ENCODE results near the gene RAB2B. TPM values are rescaled to one million over a fixed set of nuclear protein-coding genes. Genes with fewer than 3 reads are reported as not detected.

RAB2B gene
- total RNA-seq, 4 donors from 2014 or later, result 20.6 to 33.9 (median 26.2) TPM

- peaks cover 0 to 1% (median 0%) of the 10 kb centered on the region in 4 donors for H3K4me1 ChIP-seq
- H3K4me3 ChIP-seq, result no peak overlapping the region
- H3K9me3 ChIP-seq, result no peaks in the 10 kb centered on the region
- H3K27ac ChIP-seq, result no peak overlapping the region
- WGBS, 2 donors, result 58 to 63% methylated on average over 5 of the region's 5 CpGs
- peak in 1 of 2 donors; percentile 63 for DNase-seq (ENCODE audit: low spot score in 2 of 2)
- no peaks in the 10 kb centered on the region for H3K27me3 ChIP-seq
- TF ChIP-seq, protein P1, sequence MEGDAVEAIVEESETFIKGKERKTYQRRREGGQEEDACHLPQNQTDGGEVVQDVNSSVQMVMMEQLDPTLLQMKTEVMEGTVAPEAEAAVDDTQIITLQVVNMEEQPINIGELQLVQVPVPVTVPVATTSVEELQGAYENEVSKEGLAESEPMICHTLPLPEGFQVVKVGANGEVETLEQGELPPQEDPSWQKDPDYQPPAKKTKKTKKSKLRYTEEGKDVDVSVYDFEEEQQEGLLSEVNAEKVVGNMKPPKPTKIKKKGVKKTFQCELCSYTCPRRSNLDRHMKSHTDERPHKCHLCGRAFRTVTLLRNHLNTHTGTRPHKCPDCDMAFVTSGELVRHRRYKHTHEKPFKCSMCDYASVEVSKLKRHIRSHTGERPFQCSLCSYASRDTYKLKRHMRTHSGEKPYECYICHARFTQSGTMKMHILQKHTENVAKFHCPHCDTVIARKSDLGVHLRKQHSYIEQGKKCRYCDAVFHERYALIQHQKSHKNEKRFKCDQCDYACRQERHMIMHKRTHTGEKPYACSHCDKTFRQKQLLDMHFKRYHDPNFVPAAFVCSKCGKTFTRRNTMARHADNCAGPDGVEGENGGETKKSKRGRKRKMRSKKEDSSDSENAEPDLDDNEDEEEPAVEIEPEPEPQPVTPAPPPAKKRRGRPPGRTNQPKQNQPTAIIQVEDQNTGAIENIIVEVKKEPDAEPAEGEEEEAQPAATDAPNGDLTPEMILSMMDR (IDR thresholded peaks at IDR 0.05), result peak in 4 of 5 experiments; percentile 28 to 63 (median 36)
- no peak for TF ChIP-seq EP300 (IDR thresholded peaks at IDR 0.05)
- H3K36me3 ChIP-seq, result peaks cover 2 to 97% (median 25%) of the 10 kb centered on the region in 3 donors
Observed at GRCh38 chr14:21498540-21499526, 22.1 kb upstream of the RAB2B start.

DNA sequence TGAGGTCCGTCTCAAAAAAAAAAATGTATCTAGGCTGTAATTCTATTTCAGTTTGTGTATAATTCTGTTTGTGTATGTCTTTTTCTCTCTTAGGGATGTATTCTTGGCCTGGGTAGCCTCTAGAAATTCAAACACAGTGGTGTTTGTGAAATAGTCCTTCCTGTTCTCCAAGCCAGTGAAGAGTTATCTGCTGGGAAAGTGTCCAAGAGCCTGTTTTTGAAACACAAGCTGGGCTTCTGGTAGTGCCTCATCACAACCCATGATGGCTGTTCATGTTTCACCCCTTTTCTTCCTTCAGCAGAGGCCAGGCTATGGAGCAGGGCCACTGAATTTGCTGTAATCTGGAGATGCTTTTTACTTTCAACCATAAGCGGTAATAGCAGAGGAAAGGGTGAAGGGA, 19.7 kb upstream of the RAB2B start:
- TF ChIP-seq EP300 (IDR thresholded peaks at IDR 0.05) (no peak), POLR2A (IDR thresholded peaks at IDR 0.05) (no peak)
- TF ChIP-seq, protein P1 (IDR thresholded peaks at IDR 0.05), result no peak
- DNase-seq (ENCODE audit: low spot score in 2 of 2), result no peak
- H3K4me1 ChIP-seq, result no peaks in the 10 kb centered on the region
- H3K4me3 ChIP-seq, result no peak overlapping the region
- peaks cover 2 to 100% (median 39%) of the 10 kb centered on the region in 3 donors for H3K36me3 ChIP-seq
- no peaks in the 10 kb centered on the region for H3K27me3 ChIP-seq
- 87 to 92% methylated on average over 2 of the region's 2 CpGs for WGBS, 2 donors
- H3K9me3 ChIP-seq, result no peaks in the 10 kb centered on the region
- no peak overlapping the region for H3K27ac ChIP-seq

GRCh38 chr14:21494902-21495762, 18.4 kb upstream of the RAB2B start:
- peaks cover 0 to 100% (median 44%) of the 10 kb centered on the region in 3 donors for H3K36me3 ChIP-seq

GRCh38 chr14:21486640-21487087, 9.9 kb upstream of the RAB2B start:
- WGBS, 2 donors, result 18 to 30% methylated on average over 1 of the region's 1 CpG
- peak overlapping the region in 2 of 4 donors; percentile 14 to 26 for H3K27ac ChIP-seq
- no peaks in the 10 kb centered on the region for H3K9me3 ChIP-seq
- DNase-seq (ENCODE audit: low spot score in 2 of 2), result no peak
- H3K4me1 ChIP-seq, result peaks cover 0 to 26% (median 1%) of the 10 kb centered on the region in 4 donors
- H3K4me3 ChIP-seq, result no peak overlapping the region
- no peaks in the 10 kb centered on the region for H3K27me3 ChIP-seq
- peaks cover 0 to 44% (median 28%) of the 10 kb centered on the region in 3 donors for H3K36me3 ChIP-seq
- TF ChIP-seq, protein P1 (IDR thresholded peaks at IDR 0.05), result no peak
- TF ChIP-seq EP300 (IDR thresholded peaks at IDR 0.05) (no peak), POLR2A (IDR thresholded peaks at IDR 0.05) (no peak)

More at GRCh38 chr14:21494902-21495762, 18.4 kb upstream of the RAB2B start:
- H3K4me3 ChIP-seq, result no peak overlapping the region
- WGBS, 2 donors, result 58 to 64% methylated on average over 2 of the region's 2 CpGs
- H3K27me3 ChIP-seq, result no peaks in the 10 kb centered on the region
- H3K4me1 ChIP-seq, result no peaks in the 10 kb centered on the region
- no peak for DNase-seq (ENCODE audit: low spot score in 2 of 2)
- TF ChIP-seq, protein P1 (IDR thresholded peaks at IDR 0.05), result no peak
- no peak for TF ChIP-seq POLR2A (IDR thresholded peaks at IDR 0.05)
- no peak for TF ChIP-seq EP300 (IDR thresholded peaks at IDR 0.05)
- no peaks in the 10 kb centered on the region for H3K9me3 ChIP-seq
- no peak overlapping the region for H3K27ac ChIP-seq

Data from tibial nerve (tissue), 4 donors.